Ovary (tissue), 9 donors: ENCODE measurements around the gene NDN. TPM values are rescaled to one million over a fixed set of nuclear protein-coding genes. Genes with fewer than 3 reads are reported as not detected.

Experiments used
- DNase-seq, 5 donors: peaks; one replicate each; pipeline ENCODE4 v3.0.0-alpha.2; 2019 to 2020
- H3K27ac ChIP-seq, 2 donors: fragments of 200-600 bp; one replicate each; pipeline versions ENCODE4 v1.5.1 to v1.8.0; 2019 to 2022
- H3K27me3 ChIP-seq: fragments of 200-600 bp; one replicate; pipeline ENCODE4 v1.8.0; 2022
- H3K36me3 ChIP-seq: fragments of 200-600 bp; sonication (generic); one replicate; pipeline ENCODE4 v1.5.1; 2019
- H3K4me1 ChIP-seq: one replicate; pipeline ENCODE4 v1.8.1; 2013; ENCODE audit warnings: mild to moderate bottlenecking, moderate library complexity; ENCODE audit not compliant: insufficient read depth
- H3K4me3 ChIP-seq: fragments of 200-600 bp; sonication (generic); one replicate; pipeline ENCODE4 v1.5.1; 2017
- H3K9me3 ChIP-seq, 2 donors: fragments of 200-600 bp in 1 of 2; sonication (generic) in 1 of 2; one replicate each; pipeline versions ENCODE4 v1.5.1 to v1.8.1; 2013 to 2019; ENCODE audit warnings: mild to moderate bottlenecking in 1 of 2, moderate library complexity in 1 of 2
- EP300 ChIP-seq: sonication (generic); formaldehyde crosslinking; IDR thresholded peaks from one replicate; pipeline ENCODE4 v1.6.1; 2017; ENCODE audit warnings: antibody characterized with exemption
- POLR2A ChIP-seq: fragments of 450-650 bp; IDR thresholded peaks from one replicate; pipeline ENCODE4 v1.6.1; 2017; ENCODE audit warnings: antibody characterized with exemption, mild to moderate bottlenecking, moderate library complexity
- WGBS, 3 donors: extraction: QIAGEN DNeasy Blood & Tissue Kit in 1 of 3; methylation state at CpG; one replicate each; pipeline versions ENCODE4 v1.1.5 to v1.1.7; 2013 to 2017; 5-methylcytosine and 5-hydroxymethylcytosine counted together
- intact Hi-C, 4 donors: fragments of 100-400 bp; cut with DNase I; formaldehyde crosslinking; loops; one replicate each; pipeline versions ENCODE4 v1.11.0 to v1.15.1; 2022 to 2023
- polyA plus RNA-seq, 2 donors: library from polyadenylated mRNA; stranded (reverse); fragments of 200-250 nt in 1 of 2; fragments of 350-450 nt in 1 of 2; fragmentation: Illumina TruSeq in 1 of 2; extraction: RNeasy Lipid Tissue Mini Kit (QIAGEN cat#74804) in 1 of 2; gene quantifications; one replicate each; pipeline ENCODE4 v1.2.3, GENCODE V29; 2013 to 2014
- total RNA-seq, 7 donors: library from RNA; depleted of rRNA in 2 of 7; stranded (reverse); fragments of >200 nt in 2 of 7; fragmentation: NEBNext Ultra II Directional in 3 of 7; extraction: Animal tissue kit (Norgen Biotek cat#: 25700) in 3 of 7; gene quantifications; one replicate each; pipeline versions ENCODE4 v1.1.0 to v1.2.4, GENCODE V29; 2016 to 2023
- TF ChIP-seq, protein P1 (sequence below), 3 donors: fragments of 450-650 bp in 2 of 3; fragments of 200-600 bp in 1 of 3; IDR thresholded peaks; one replicate each; pipeline versions ENCODE4 v1.5.1 to v1.8.0; 2016 to 2022; ENCODE audit warnings: antibody characterized with exemption in 3 of 3, mild to moderate bottlenecking in 1 of 3
- donor health status: DM: no; HTN: no; CAD: no; lungs with moderate emphysema.
- donor health status: DM: no; HTN: no; CAD: no.
- donor health status: Bipolar disorder and iron deficiency.
- donor health status: DM: yes; HTN: yes; CAD: no.
- donor health status: DM: no; HTN: no; CAD: no.
- donor health status: DM: yes; HTN: yes; CAD: no.

NDN gene
- total and polyA plus RNA-seq, 9 donors = 77.9 to 137 (median 110) TPM

DNA sequence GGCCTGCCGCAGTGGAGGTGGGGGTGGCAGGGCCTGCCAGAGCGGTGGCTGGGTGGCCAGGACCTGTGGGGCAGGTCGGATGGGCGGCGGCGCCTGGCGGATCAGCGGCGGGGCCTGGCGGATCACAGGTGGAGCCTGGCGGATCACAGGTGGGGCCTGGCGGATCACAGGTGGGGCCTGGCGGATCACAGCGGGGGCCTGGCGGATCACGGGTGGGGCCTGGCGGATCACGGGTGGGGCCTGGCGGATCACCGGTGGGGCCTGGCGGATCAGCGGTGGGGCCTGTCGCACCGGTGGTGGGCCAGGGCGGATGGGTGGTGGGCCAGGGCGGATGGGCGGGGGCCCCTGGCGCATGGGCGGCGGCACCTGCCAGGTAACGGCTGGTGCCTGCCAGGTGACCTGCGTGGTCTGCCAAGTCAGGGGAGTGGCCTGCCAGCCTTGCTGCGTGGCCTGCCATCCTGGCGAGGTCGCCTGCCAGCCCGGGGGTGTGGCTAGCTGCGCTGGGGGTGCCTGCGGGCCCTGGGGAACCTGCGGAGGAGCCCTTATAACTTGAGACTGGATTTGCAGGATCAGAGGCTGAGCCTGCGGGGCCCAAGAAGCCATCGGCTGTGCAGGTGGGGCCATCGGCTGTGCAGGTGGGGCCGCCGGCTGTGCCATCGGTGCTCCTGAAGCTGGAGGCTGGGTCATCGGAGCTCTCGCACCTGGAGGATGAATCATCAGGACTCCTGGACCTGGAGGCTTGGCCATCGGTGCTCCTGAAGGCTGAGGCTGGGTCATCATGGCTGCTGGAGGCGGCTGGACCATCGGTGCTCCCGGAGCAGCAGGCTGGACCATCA lies 40.7 kb downstream of the NDN start:
- H3K27me3 ChIP-seq = no peaks in the 10 kb centered on the region
- no peak overlapping the region for H3K27ac ChIP-seq
- H3K4me1 ChIP-seq = no peaks in the 10 kb centered on the region
- H3K9me3 ChIP-seq = no peaks in the 10 kb centered on the region
- H3K36me3 ChIP-seq = no peaks in the 10 kb centered on the region
- intact Hi-C loops = loop anchor here in 3 of 4 donors (5.0 kb wide), 2 partner anchors 211 to 216 kb away; no protein-coding TSS in a partner anchor
- DNase-seq = no peak
- H3K4me3 ChIP-seq = no peak overlapping the region
- TF ChIP-seq EP300 = no peak
- TF ChIP-seq, protein P1, sequence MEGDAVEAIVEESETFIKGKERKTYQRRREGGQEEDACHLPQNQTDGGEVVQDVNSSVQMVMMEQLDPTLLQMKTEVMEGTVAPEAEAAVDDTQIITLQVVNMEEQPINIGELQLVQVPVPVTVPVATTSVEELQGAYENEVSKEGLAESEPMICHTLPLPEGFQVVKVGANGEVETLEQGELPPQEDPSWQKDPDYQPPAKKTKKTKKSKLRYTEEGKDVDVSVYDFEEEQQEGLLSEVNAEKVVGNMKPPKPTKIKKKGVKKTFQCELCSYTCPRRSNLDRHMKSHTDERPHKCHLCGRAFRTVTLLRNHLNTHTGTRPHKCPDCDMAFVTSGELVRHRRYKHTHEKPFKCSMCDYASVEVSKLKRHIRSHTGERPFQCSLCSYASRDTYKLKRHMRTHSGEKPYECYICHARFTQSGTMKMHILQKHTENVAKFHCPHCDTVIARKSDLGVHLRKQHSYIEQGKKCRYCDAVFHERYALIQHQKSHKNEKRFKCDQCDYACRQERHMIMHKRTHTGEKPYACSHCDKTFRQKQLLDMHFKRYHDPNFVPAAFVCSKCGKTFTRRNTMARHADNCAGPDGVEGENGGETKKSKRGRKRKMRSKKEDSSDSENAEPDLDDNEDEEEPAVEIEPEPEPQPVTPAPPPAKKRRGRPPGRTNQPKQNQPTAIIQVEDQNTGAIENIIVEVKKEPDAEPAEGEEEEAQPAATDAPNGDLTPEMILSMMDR (IDR thresholded peaks at IDR 0.05) = no peak
- no peak for TF ChIP-seq POLR2A
- 90 to 93% (median 92%) methylated on average over 50 to 51 of the region's 51 CpGs for WGBS, 3 donors

DNA sequence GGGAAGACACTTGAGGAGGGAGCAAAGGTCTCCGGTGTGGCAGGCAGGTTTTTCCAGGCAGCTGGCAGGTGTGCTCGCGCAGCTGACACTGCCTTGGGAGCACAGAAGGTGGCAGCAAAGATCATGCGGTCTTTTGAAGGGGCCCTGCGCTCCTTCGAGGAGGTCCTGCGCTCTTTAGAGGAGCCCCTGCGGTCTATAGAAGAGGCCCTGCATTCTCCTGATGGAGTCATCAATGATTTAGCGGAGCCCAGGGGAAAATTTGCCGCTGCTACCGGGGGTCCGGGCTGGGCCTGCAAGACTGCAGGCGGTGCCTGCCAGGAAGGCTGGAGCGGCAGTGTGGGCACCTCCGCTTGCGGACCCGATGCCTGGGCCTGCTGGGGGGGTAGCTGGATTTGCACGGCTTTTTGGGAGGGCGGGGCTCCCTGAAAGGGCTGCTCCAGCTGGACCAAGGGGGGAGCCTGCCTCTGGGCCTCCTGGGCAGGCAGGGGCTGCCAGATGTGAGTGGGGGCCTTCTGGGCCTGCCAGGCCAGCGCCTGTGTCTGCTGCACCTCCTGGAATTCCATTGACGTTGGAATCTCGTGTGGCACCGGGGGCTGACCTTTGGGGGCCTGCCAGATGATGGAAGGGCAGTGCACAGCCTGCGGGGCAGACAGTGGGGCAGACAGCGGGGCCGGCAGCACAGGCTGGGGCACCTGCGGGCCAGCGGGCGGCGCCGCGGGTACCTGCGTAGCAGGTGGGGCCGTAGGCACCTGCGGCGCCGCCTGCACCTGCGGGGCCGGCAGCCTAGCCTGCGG lies 41.5 kb downstream of the NDN start:
- H3K9me3 ChIP-seq = no peaks in the 10 kb centered on the region
- H3K4me3 ChIP-seq = no peak overlapping the region
- no peaks in the 10 kb centered on the region for H3K4me1 ChIP-seq
- intact Hi-C loops = loop anchor here in 3 of 4 donors (5.0 kb wide), 2 partner anchors 212 to 217 kb away; no protein-coding TSS in a partner anchor
- TF ChIP-seq POLR2A = no peak
- TF ChIP-seq EP300 = no peak
- TF ChIP-seq, protein P1 (IDR thresholded peaks at IDR 0.05) = no peak
- WGBS, 3 donors = 85 to 91% (median 85%) methylated on average over 37 to 40 of the region's 40 CpGs
- no peaks in the 10 kb centered on the region for H3K27me3 ChIP-seq
- H3K36me3 ChIP-seq = no peaks in the 10 kb centered on the region
- no peak for DNase-seq
- no peak overlapping the region for H3K27ac ChIP-seq

GRCh38 chr15:23644829-23645228 lies 42.3 kb downstream of the NDN start:
- 87 to 91% (median 88%) methylated on average over 13 of the region's 13 CpGs for WGBS, 3 donors
- no peak overlapping the region for H3K4me3 ChIP-seq
- TF ChIP-seq POLR2A (no peak), EP300 (no peak)
- TF ChIP-seq, protein P1 (IDR thresholded peaks at IDR 0.05) = no peak

GRCh38 chr15:23642413-23643044 lies 44.6 kb downstream of the NDN start:
- intact Hi-C loops = loop anchor here in 2 of 4 donors (5.0 kb wide), 1 partner anchor 235 kb away; no protein-coding TSS in a partner anchor
- no peak overlapping the region for H3K27ac ChIP-seq
- H3K4me1 ChIP-seq = no peaks in the 10 kb centered on the region
- DNase-seq = peak; percentile 46 to 77 (median 61)
- TF ChIP-seq, protein P1 (IDR thresholded peaks at IDR 0.05) = peak; percentile 62 to 68 (median 67)
- TF ChIP-seq POLR2A (no peak), EP300 (no peak)
- H3K4me3 ChIP-seq = no peak overlapping the region
- no peaks in the 10 kb centered on the region for H3K27me3 ChIP-seq
- 10 to 19% (median 15%) methylated on average over 13 of the region's 13 CpGs for WGBS, 3 donors
- no peaks in the 10 kb centered on the region for H3K9me3 ChIP-seq
- no peaks in the 10 kb centered on the region for H3K36me3 ChIP-seq

More at GRCh38 chr15:23644829-23645228, 42.3 kb downstream of the NDN start:
- no peak for DNase-seq
- Histone ChIP-seq H3K9me3 (no peaks in the 10 kb centered on the region), H3K27me3 (no peaks in the 10 kb centered on the region), H3K4me1 (no peaks in the 10 kb centered on the region), H3K36me3 (no peaks in the 10 kb centered on the region), H3K27ac (no peak overlapping the region)
- intact Hi-C loops = loop anchor here in 3 of 4 donors (5.0 kb wide), 3 partner anchors 212 to 232 kb away; no protein-coding TSS in a partner anchor
